Ishikawa (cell line): Measurements from ENCODE around the gene TNFRSF12A.

ENCODE experiments used
- CEBPB ChIP-seq: IDR thresholded peaks from 2 replicates; pipeline ENCODE4 v1.6.1; 2012
- CREB1 ChIP-seq: IDR thresholded peaks from 2 replicates; pipeline ENCODE4 v1.6.1; 2012; ENCODE audit warnings: low read depth
- EGR1 ChIP-seq: IDR thresholded peaks from 2 replicates; pipeline ENCODE4 v1.6.1; 2012
- EP300 ChIP-seq: IDR thresholded peaks from 2 replicates; pipeline ENCODE4 v1.6.1; 2012; ENCODE audit warnings: borderline replicate concordance
- FOXM1 ChIP-seq: IDR thresholded peaks from 2 replicates; pipeline ENCODE4 v1.6.1; 2012; ENCODE audit warnings: low read depth, borderline replicate concordance
- NFIC ChIP-seq: IDR thresholded peaks from 2 replicates; pipeline ENCODE4 v1.6.1; 2012
- RAD21 ChIP-seq: IDR thresholded peaks from 2 replicates; pipeline ENCODE4 v1.6.1; 2012; ENCODE audit warnings: low read depth
- TAF1 ChIP-seq: IDR thresholded peaks from 2 replicates; pipeline ENCODE4 v1.6.1; 2012; ENCODE audit warnings: low read depth, mild to moderate bottlenecking
- TCF12 ChIP-seq: IDR thresholded peaks from 2 replicates; pipeline ENCODE4 v1.6.1; 2012; ENCODE audit warnings: low read depth
- TEAD4 ChIP-seq: IDR thresholded peaks from 2 replicates; pipeline ENCODE4 v1.6.1; 2012
- YY1 ChIP-seq: IDR thresholded peaks from 2 replicates; pipeline ENCODE4 v1.6.1; 2012; ENCODE audit warnings: low read depth
- ZBTB7A ChIP-seq: IDR thresholded peaks from 2 replicates; pipeline ENCODE4 v1.6.1; 2012; ENCODE audit warnings: low read depth
- TF ChIP-seq, protein P1 (sequence below): IDR thresholded peaks from 2 replicates; pipeline ENCODE4 v1.6.1; 2012
- TF ChIP-seq, protein P2 (sequence below): IDR thresholded peaks from 2 replicates; pipeline ENCODE4 v1.6.1; 2012; ENCODE audit warnings: low read depth, mild to moderate bottlenecking
- TF ChIP-seq, protein P3 (sequence below): IDR thresholded peaks from 2 replicates; pipeline ENCODE4 v1.6.1; 2012

TNFRSF12A gene

DNA sequence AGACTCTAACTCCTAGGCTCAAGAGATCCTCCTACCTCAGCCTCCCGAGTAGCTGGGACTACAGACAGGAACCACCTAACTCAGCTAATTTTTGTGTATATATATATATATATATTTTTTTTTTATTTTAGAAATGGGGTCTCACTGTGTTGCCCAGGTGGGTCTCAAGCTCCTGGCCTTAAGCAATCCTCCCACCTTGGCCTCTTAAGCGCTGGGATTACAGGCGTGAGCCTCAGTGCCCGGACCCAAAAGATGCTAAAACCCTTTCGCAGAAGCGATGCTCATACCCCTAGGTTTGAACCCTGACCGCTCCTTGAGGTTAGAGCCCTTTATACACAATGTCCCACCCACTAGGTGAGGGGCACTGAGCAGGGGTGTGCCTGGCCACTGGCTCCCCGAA, 9.7 kb upstream of the TNFRSF12A start:
- TF ChIP-seq CREB1 (no peak), FOXM1 (no peak), EP300 (no peak), YY1 (no peak), EGR1 (no peak), TCF12 (no peak), NFIC (no peak), ZBTB7A (no peak), RAD21 (no peak), TEAD4 (no peak), CEBPB (no peak), TAF1 (no peak)
- TF ChIP-seq, protein P1, sequence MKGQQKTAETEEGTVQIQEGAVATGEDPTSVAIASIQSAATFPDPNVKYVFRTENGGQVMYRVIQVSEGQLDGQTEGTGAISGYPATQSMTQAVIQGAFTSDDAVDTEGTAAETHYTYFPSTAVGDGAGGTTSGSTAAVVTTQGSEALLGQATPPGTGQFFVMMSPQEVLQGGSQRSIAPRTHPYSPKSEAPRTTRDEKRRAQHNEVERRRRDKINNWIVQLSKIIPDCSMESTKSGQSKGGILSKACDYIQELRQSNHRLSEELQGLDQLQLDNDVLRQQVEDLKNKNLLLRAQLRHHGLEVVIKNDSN, result no peak
- TF ChIP-seq, protein P2, sequence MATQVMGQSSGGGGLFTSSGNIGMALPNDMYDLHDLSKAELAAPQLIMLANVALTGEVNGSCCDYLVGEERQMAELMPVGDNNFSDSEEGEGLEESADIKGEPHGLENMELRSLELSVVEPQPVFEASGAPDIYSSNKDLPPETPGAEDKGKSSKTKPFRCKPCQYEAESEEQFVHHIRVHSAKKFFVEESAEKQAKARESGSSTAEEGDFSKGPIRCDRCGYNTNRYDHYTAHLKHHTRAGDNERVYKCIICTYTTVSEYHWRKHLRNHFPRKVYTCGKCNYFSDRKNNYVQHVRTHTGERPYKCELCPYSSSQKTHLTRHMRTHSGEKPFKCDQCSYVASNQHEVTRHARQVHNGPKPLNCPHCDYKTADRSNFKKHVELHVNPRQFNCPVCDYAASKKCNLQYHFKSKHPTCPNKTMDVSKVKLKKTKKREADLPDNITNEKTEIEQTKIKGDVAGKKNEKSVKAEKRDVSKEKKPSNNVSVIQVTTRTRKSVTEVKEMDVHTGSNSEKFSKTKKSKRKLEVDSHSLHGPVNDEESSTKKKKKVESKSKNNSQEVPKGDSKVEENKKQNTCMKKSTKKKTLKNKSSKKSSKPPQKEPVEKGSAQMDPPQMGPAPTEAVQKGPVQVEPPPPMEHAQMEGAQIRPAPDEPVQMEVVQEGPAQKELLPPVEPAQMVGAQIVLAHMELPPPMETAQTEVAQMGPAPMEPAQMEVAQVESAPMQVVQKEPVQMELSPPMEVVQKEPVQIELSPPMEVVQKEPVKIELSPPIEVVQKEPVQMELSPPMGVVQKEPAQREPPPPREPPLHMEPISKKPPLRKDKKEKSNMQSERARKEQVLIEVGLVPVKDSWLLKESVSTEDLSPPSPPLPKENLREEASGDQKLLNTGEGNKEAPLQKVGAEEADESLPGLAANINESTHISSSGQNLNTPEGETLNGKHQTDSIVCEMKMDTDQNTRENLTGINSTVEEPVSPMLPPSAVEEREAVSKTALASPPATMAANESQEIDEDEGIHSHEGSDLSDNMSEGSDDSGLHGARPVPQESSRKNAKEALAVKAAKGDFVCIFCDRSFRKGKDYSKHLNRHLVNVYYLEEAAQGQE, result no peak
- TF ChIP-seq, protein P3, sequence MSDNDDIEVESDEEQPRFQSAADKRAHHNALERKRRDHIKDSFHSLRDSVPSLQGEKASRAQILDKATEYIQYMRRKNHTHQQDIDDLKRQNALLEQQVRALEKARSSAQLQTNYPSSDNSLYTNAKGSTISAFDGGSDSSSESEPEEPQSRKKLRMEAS, result no peak

DNA sequence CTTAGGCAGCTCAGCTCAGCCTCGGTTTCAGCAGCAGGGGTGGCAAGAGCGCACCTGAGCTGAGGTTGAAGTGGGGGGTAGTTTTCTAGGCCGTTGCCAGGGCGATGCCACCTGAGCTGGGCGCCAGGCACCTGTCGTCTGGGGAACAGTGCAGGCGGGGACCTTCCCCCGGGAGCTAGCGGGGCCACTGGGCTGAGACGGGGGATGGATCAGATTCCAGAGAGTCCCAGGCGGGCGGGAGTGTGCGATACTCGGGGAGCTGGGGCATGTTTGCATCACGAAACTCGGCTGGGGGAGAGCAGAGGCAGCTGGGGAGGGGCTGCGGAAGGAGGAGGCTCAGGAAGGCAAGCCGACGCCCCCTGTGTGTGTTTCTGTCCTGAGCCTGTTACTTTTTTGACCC, 7.9 kb upstream of the TNFRSF12A start:
- TF ChIP-seq, protein P1, result no peak
- peak; percentile 7; the same call in 1 of the 2 replicates for TF ChIP-seq RAD21
- no peak for TF ChIP-seq CEBPB
- TF ChIP-seq ZBTB7A, result no peak
- no peak for TF ChIP-seq CREB1
- TF ChIP-seq EP300, result 0 out of 2 replicates have a peak, but pooled peaks have one; percentile 24
- TF ChIP-seq, protein P2, result no peak
- no peak for TF ChIP-seq FOXM1
- TF ChIP-seq, protein P3, result no peak
- TF ChIP-seq TEAD4, result 0 out of 2 replicates have a peak, but pooled peaks have one; percentile 34
- no peak for TF ChIP-seq EGR1
- no peak for TF ChIP-seq TAF1
- TF ChIP-seq TCF12, result no peak
- TF ChIP-seq NFIC, result no peak; the same call in 1 of the 2 replicates
- TF ChIP-seq YY1, result no peak

DNA sequence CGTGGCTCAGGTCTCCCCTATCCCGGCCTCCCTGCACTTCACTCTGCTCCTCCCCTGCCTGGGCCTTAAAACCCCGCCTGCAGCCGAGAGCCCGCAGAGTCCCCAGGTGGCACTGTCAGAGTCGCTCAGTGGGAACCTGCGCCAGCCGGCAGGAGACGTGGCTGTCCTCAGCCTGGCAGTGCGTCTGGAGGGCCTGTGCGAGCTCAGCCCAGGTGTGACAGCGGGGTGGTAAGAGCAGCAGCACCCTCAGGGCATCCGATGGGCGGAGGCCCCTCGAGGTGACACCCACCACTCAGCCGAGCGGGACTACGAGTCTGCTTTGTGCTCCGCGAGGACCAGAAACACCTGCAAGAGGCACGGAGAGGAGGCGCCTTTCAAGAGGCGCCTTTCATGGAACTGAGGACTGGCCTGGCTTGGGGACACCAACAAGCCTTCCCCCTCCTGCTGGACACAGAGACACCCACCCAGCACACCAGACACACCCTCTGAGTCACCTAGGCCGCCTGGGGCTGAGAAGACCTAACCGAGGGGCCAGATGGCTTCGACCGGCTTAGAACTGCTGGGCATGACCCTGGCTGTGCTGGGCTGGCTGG, 7.2 kb upstream of the TNFRSF12A start, which contains the start of gene CLDN9:
CLDN9 (plus strand) TSS at position 96 of the 593 bp plus-strand sequence; CDS start at position 536, 440 bp downstream.
- TF ChIP-seq, protein P3, result no peak
- TF ChIP-seq TCF12 (0 out of 2 replicates have a peak, but pooled peaks have one; percentile 32), RAD21 (peak; percentile 4; the same call in 1 of the 2 replicates), TEAD4 (peak; percentile 13; the same call in 1 of the 2 replicates)

DNA sequence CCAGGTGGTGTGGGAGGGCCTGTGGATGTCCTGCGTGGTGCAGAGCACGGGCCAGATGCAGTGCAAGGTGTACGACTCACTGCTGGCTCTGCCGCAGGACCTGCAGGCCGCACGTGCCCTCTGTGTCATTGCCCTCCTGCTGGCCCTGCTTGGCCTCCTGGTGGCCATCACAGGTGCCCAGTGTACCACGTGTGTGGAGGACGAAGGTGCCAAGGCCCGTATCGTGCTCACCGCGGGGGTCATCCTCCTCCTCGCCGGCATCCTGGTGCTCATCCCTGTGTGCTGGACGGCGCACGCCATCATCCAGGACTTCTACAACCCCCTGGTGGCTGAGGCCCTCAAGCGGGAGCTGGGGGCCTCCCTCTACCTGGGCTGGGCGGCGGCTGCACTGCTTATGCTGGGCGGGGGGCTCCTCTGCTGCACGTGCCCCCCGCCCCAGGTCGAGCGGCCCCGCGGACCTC, 6.6 kb upstream of the TNFRSF12A start:
- no peak for TF ChIP-seq TAF1
- TF ChIP-seq, protein P3, result peak; percentile 80
- TF ChIP-seq, protein P1, result peak; percentile 62

DNA sequence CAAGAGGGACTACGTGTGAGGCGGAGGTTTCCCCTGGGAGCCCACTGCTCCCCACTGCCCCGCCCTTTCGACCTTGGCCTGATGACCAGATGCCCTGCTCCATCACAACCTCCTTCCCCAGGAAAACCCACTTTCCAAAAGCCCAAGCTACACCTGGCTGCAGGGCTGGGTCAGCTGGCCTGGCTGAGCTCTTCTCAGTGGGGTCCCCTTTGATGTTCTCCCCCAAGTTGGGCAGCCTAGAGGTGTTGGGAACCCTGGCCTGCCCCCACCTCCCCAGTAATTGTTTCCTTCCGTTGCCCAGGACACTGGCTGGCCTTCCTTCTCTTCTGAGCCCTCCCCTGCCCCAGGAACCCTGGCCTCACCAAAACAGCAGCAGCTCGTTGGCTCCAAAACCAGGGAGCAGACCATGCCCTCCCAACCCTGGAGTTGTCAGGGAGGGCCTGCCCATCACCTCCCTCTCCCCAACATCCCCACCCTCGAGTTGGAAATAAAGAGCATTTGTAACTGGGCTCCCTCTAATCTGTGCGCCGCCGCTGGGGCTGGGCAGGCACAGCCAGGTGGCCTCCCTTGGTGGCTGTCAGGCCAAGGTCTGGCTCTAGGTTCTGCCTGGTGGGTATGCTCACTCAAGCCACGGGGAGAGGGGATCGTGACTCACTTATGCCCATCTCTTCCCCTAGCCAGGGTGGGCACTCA, 6.0 kb upstream of the TNFRSF12A start:
- no peak for TF ChIP-seq CREB1
- TF ChIP-seq, protein P3, result no peak
